Activated T-cell treated with anti-CD3 and anti-CD28 coated beads for 24 hours (primary cell): ENCODE measurements around the gene NCCRP1.
"Not testable (repeated sequence)": the region's sequence is repeated elsewhere in the genome, so short reads cannot be mapped to it uniquely, and the experiment has no call there.

Source experiments
- DNase-seq: peaks from one replicate; pipeline ENCODE4 v3.0.0-alpha.2; 2020; ENCODE audit warnings: low read depth

The NCCRP1 gene

GRCh38 chr19:39208175-39208795 is 11.5 kb downstream of the NCCRP1 start:
- DNase-seq: no peak

- no peak for DNase-seq
Measured at GRCh38 chr19:39209196-39209595, 12.4 kb downstream of the NCCRP1 start.

- DNase-seq: no peak
Measured at GRCh38 chr19:39211731-39212374, 15.1 kb downstream of the NCCRP1 start.

- peak; percentile 42 for DNase-seq
Measured at GRCh38 chr19:39212375-39212742, 15.6 kb downstream of the NCCRP1 start.

GRCh38 chr19:39215323-39215722 is 18.6 kb downstream of the NCCRP1 start:
- not testable (repeated sequence) for DNase-seq

GRCh38 chr19:39217094-39217493 is 20.3 kb downstream of the NCCRP1 start:
- DNase-seq: no peak

GRCh38 chr19:39218230-39219007 is 21.7 kb downstream of the NCCRP1 start:
- no peak for DNase-seq

- DNase-seq: not testable (repeated sequence)
Measured at GRCh38 chr19:39219108-39219507, 22.3 kb downstream of the NCCRP1 start.

GRCh38 chr19:39223703-39224279 is 27.0 kb downstream of the NCCRP1 start:
- no peak for DNase-seq

GRCh38 chr19:39224910-39225309 is 28.1 kb downstream of the NCCRP1 start:
- no peak for DNase-seq

- DNase-seq: no peak
Measured at GRCh38 chr19:39230096-39230764, 33.5 kb downstream of the NCCRP1 start.

- no peak for DNase-seq
Measured at GRCh38 chr19:39232708-39233107, 35.9 kb downstream of the NCCRP1 start.

- DNase-seq: no peak
Measured at GRCh38 chr19:39236527-39236926, 39.8 kb downstream of the NCCRP1 start.

- DNase-seq: peak; percentile 27
Measured at GRCh38 chr19:39237200-39238184, 40.7 kb downstream of the NCCRP1 start.

- no peak for DNase-seq
Measured at GRCh38 chr19:39238209-39238608, 41.4 kb downstream of the NCCRP1 start.

- no peak for DNase-seq
Measured at GRCh38 chr19:39238944-39239343, 42.2 kb downstream of the NCCRP1 start.

- DNase-seq: no peak
Measured at GRCh38 chr19:39240421-39240820, 43.7 kb downstream of the NCCRP1 start.

GRCh38 chr19:39243741-39244140 is 47.0 kb downstream of the NCCRP1 start:
- DNase-seq: not testable (repeated sequence)

- not testable (repeated sequence) for DNase-seq
Measured at GRCh38 chr19:39244410-39245100, 47.8 kb downstream of the NCCRP1 start, which contains the start of gene IFNL3. IFNL3 (minus strand) TSS chr19:39245006; CDS start chr19:39244967, 39 bp downstream.

GRCh38 chr19:39245166-39245565 is 48.4 kb downstream of the NCCRP1 start:
- not testable (repeated sequence) for DNase-seq
